AG10803 (cell line): Measurements from ENCODE around the gene COL10A1.

Experiments used
- DNase-seq: peaks from one replicate; pipeline ENCODE4 v3.0.0; 2010; ENCODE audit warnings: low read depth
- H3K4me3 ChIP-seq: 2 replicates; pipeline ENCODE4 v1.5.1; 2011; ENCODE audit warnings: mild to moderate bottlenecking, low read length, control low read depth
- TF ChIP-seq, protein P1 (sequence below): conservative IDR thresholded peaks from 2 replicates; pipeline ENCODE4 v1.5.1; 2011; ENCODE audit warnings: mild to moderate bottlenecking, low read length, control low read depth, inconsistent platforms

COL10A1 gene

DNA sequence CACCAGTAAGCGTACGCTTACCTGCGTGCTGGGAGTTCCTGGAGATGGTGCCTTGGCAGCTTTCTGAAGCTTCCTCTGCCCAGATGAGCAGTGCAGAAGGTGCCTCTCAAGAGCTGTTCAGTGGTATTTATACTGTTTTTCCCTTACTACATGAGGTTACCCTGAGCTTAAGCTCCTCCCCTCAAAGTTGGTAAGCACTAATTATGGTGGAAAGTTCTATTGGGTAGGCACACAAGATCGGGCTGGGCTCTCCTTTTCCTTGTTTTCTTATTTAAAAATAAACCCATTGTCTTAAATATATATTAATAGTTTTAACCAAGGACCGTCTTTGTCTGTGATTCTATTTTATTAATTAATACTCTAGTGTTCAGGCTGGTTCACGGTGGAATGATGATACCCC is at the start of gene COL10A1:
COL10A1 (minus strand) TSS at position 101 of the 400 bp plus-strand sequence. CDS start 640 bp downstream, outside the sequence.
- no peak within 1 kb of the TSS for H3K4me3 ChIP-seq
- TF ChIP-seq, protein P1, sequence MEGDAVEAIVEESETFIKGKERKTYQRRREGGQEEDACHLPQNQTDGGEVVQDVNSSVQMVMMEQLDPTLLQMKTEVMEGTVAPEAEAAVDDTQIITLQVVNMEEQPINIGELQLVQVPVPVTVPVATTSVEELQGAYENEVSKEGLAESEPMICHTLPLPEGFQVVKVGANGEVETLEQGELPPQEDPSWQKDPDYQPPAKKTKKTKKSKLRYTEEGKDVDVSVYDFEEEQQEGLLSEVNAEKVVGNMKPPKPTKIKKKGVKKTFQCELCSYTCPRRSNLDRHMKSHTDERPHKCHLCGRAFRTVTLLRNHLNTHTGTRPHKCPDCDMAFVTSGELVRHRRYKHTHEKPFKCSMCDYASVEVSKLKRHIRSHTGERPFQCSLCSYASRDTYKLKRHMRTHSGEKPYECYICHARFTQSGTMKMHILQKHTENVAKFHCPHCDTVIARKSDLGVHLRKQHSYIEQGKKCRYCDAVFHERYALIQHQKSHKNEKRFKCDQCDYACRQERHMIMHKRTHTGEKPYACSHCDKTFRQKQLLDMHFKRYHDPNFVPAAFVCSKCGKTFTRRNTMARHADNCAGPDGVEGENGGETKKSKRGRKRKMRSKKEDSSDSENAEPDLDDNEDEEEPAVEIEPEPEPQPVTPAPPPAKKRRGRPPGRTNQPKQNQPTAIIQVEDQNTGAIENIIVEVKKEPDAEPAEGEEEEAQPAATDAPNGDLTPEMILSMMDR = no peak
- DNase-seq = no peak

DNA sequence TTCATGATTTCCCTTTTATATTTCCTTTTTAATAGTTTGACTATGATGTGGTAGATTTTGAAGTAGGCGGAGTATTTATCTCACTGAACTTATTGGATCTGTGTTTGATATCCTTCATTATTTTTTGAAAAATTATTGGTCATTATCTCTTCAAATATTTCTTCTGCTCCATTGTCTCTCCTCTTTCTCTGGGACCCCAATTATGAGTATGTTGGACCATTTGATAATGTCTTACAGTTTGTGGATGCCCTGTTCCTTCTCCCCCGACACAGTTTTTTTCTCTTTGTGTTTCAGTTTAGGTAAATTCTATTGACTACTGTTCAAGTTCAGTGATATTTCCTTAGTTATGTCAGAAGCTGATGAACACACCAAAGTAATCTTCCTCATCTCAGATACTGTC is 49.4 kb upstream of the COL10A1 start:
- TF ChIP-seq, protein P1 = no peak
- DNase-seq = no peak
- H3K4me3 ChIP-seq = no peak overlapping the region

DNA sequence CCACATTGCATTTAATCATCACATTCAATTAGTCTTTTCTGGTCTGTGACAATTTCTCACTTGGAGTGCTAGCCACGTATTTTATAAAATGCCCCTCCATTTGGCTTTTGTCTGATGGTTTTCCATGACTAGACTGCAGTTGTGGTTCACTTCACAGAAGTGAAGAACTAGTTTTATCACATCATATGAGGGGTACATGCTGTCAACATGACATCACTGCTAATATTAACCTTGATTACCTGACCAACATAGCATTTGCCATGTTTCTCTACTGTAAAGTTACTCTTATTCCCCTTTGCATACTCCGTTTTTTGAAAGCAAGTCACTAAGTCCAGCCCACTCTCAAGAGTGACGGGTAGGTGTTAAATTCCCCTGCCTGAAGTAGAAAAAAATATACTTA is 48.0 kb upstream of the COL10A1 start:
- no peak for DNase-seq
- H3K4me3 ChIP-seq = no peak overlapping the region
- TF ChIP-seq, protein P1 = no peak

DNA sequence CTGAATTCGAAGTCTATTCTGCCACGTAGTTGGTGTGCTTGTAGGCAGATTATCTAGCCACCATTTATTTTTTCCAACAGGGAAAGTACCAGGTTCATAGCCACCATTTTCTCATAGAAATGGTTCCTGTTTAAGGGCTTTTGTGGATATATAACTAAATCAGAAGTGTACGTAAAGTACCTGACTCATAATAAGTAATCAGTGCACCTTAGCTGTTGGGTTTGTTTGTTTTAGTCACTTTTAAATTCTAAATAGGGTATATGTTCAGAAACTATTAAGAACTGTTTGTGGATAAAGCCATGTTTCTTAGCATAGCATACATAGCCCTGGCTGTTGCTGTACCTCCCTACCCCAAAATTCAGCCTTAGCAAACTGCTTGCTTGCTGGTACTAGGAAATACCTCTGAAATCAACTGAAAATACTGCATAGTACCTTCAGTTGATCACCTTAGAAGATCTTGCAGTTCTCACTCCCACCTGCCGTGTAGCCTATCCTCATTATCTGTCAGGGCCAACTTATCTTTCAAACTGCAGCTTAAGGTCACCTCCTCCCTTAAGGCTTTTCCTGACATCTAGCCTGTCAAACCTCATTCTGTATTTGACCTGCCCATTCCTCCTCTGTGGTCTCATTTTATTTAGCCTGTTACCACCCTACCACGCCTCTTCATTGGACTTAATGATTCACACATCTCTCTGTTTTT is 44.6 kb upstream of the COL10A1 start:
- no peak overlapping the region for H3K4me3 ChIP-seq
- TF ChIP-seq, protein P1 = no peak
- DNase-seq = no peak

DNA sequence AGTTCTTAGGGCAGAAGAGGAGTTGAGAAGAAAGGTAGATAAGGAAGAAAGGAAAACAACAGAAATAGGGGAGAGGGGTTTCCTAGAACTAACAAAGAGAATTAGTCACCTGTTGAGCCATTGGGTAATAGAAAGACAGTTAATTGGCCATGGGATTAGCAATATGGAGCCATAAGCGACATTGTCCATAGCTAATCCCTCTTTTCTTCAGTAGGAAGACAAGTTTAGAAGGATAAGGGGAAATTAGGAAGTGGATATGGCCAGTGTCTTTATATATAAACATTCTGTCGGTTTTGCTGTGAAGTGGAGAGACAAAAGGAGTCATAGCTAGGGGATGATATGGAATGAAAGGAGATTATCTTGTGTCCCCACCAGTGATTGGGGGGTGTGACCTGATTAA is 43.9 kb upstream of the COL10A1 start:
- DNase-seq = no peak
- TF ChIP-seq, protein P1 = no peak
- no peak overlapping the region for H3K4me3 ChIP-seq

DNA sequence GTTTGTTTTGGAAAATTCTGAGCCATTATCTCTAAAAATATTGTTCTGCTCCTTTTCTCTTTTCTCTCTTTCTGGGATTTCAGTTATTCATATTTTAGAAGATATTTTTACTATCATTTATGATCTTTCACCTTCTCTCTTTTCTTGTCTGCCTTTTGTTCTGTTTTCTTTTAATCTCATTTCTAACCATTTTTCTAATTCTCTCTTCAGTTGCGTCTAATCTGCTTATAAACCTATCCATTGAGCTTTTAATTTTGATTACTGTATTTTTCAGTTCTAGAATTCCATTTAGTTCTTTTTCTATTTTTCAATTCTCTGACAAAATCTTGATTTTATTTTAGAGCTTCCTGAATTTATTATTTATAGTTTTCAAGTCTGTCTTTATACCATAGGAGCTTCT is 42.2 kb upstream of the COL10A1 start:
- DNase-seq = no peak
- H3K4me3 ChIP-seq = no peak overlapping the region
- TF ChIP-seq, protein P1 = no peak

DNA sequence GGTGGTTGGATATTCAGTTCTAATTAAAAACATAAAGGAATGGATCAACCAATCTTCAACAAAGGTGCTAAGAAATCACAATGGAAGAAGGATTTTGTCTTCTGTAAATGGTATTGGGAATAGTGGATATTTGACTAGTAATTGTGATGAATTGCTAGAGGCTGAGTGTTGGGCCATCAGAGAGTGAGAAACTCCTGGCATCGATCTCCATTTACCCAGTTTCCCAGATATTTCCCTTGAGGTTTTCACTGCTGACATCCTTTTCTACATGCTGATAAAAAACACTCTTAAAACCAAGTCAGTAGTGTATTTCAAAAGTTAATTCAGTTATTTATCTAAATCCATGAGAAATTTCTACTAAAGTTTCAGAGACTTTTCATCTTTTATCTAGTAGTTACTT is 40.4 kb upstream of the COL10A1 start:
- no peak overlapping the region for H3K4me3 ChIP-seq
- DNase-seq = no peak
- TF ChIP-seq, protein P1 = no peak
